Endodermal cell (in vitro differentiated cells): ENCODE measurements around the gene CORO6. TPM values are rescaled to one million over a fixed set of nuclear protein-coding genes. Genes with fewer than 3 reads are reported as not detected.

Experiments used
- DNase-seq: peaks from one replicate; pipeline ENCODE4 v3.0.0-alpha.2; 2017
- H3K27ac ChIP-seq: 2 replicates; pipeline ENCODE4 v1.5.1; 2013; ENCODE audit warnings: mild to moderate bottlenecking, low read depth, low read length, moderate library complexity
- H3K27me3 ChIP-seq: 2 replicates; pipeline ENCODE4 v1.6.1; 2013; ENCODE audit warnings: mild to moderate bottlenecking, low read length, moderate library complexity; ENCODE audit not compliant: insufficient read depth, control insufficient read depth, poor library complexity, severe bottlenecking
- H3K36me3 ChIP-seq: 2 replicates; pipeline ENCODE4 v1.7.0; 2013; ENCODE audit warnings: mild to moderate bottlenecking, low read length, moderate library complexity; ENCODE audit not compliant: control insufficient read depth, insufficient read depth
- H3K4me1 ChIP-seq: one replicate; pipeline ENCODE4 v1.7.0; 2013; ENCODE audit warnings: low read length; ENCODE audit not compliant: control insufficient read depth, insufficient read depth
- H3K4me3 ChIP-seq: 2 replicates; pipeline ENCODE4 v1.5.1; 2013; ENCODE audit warnings: mild to moderate bottlenecking, low read length, moderate library complexity
- H3K9ac ChIP-seq: 2 replicates; pipeline ENCODE4 v1.6.1; 2013; ENCODE audit warnings: mild to moderate bottlenecking, low read length, moderate library complexity; ENCODE audit not compliant: poor library complexity, severe bottlenecking; ENCODE audit errors: extremely low read depth
- H3K9me3 ChIP-seq: 2 replicates; pipeline ENCODE4 v1.6.1; 2013; ENCODE audit warnings: mild to moderate bottlenecking, low read length, moderate library complexity; ENCODE audit not compliant: control insufficient read depth
- H3K27ac Mint-ChIP-seq: 2 replicates; pipeline ENCODE4 v1.8.0; 2020; ENCODE audit warnings: mixed read lengths
- H3K27me3 Mint-ChIP-seq: 2 replicates; pipeline ENCODE4 v1.8.0; 2021; ENCODE audit warnings: mild to moderate bottlenecking, mixed read lengths; ENCODE audit not compliant: insufficient read depth
- H3K36me3 Mint-ChIP-seq: 2 replicates; pipeline ENCODE4 v1.8.0; 2020; ENCODE audit warnings: low read depth, mixed read lengths
- H3K4me1 Mint-ChIP-seq: 2 replicates; pipeline ENCODE4 v1.8.0; 2020; ENCODE audit warnings: mixed read lengths
- H3K4me3 Mint-ChIP-seq: 2 replicates; pipeline ENCODE4 v1.8.0; 2020; ENCODE audit warnings: mild to moderate bottlenecking, moderate library complexity, mixed read lengths
- H3K9me3 Mint-ChIP-seq: 2 replicates; pipeline ENCODE4 v1.8.0; 2020; ENCODE audit warnings: mild to moderate bottlenecking, mixed read lengths
- WGBS, 2 experiments: methylation state at CpG; one replicate each; pipeline versions ENCODE4 v1.1.5 to v1.1.7; 2013; ENCODE audit warnings: missing lambda C conversion rate in 2 of 2, mixed read lengths in 1 of 2; ENCODE audit not compliant: insufficient coverage in 1 of 2, insufficient read length in 1 of 2; 5-methylcytosine and 5-hydroxymethylcytosine counted together
- total RNA-seq, 2 donors: library from RNA; stranded (reverse); fragmentation: NEBNext Ultra II Directional in 1 of 2; extraction: Animal tissue kit (Norgen Biotek cat#: 25700) in 1 of 2; gene quantifications; 2 replicates in 1 of 2; 3 replicates in 1 of 2; pipeline ENCODE4 v1.2.1, GENCODE V29; 2021
- TF ChIP-seq, protein P1 (sequence below): fragments of 200-600 bp; sonication (generic); conservative IDR thresholded peaks from 2 replicates; pipeline ENCODE4 v1.5.0; 2021; ENCODE audit warnings: antibody characterized with exemption, mild to moderate bottlenecking

Gene CORO6
- total RNA-seq, 2 donors from 2014 or later, result 0.86 to 1.00 TPM

DNA sequence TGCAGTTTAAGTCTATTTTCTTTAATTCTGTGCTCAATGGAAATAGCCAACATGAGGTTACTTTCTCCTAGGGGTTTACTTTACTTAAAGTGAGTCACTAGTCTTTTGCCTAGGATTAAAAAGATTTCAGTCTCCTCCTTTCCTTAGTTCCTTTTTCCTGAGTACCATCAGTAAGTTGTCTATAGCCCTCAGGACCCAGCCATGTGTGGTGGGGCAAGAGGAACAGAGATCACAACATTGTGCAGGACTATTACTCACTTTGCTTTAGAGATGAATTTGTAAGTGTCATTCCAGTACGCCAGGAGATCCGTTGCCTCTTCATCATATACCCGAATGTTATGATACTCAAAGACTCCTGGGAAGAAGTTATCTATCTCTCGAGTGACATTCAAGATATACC is 27.7 kb upstream of the CORO6 start:
- no peaks in the 10 kb centered on the region for H3K36me3 Mint-ChIP-seq
- H3K27ac Mint-ChIP-seq, result no peak overlapping the region
- no peak overlapping the region for H3K27ac ChIP-seq
- H3K27me3 ChIP-seq, result no peaks in the 10 kb centered on the region
- H3K4me3 Mint-ChIP-seq, result no peak overlapping the region
- peaks cover 1% of the 10 kb centered on the region for H3K4me1 Mint-ChIP-seq
- 90 to 100% methylated on average over 3 to 4 of the region's 4 CpGs for WGBS, 2 experiments
- H3K9me3 ChIP-seq, result no peaks in the 10 kb centered on the region
- H3K4me1 ChIP-seq, result no peaks in the 10 kb centered on the region
- TF ChIP-seq, protein P1, sequence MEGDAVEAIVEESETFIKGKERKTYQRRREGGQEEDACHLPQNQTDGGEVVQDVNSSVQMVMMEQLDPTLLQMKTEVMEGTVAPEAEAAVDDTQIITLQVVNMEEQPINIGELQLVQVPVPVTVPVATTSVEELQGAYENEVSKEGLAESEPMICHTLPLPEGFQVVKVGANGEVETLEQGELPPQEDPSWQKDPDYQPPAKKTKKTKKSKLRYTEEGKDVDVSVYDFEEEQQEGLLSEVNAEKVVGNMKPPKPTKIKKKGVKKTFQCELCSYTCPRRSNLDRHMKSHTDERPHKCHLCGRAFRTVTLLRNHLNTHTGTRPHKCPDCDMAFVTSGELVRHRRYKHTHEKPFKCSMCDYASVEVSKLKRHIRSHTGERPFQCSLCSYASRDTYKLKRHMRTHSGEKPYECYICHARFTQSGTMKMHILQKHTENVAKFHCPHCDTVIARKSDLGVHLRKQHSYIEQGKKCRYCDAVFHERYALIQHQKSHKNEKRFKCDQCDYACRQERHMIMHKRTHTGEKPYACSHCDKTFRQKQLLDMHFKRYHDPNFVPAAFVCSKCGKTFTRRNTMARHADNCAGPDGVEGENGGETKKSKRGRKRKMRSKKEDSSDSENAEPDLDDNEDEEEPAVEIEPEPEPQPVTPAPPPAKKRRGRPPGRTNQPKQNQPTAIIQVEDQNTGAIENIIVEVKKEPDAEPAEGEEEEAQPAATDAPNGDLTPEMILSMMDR, result no peak
- no peak overlapping the region for H3K9ac ChIP-seq
- H3K27me3 Mint-ChIP-seq, result no peaks in the 10 kb centered on the region
- no peak for DNase-seq
- H3K4me3 ChIP-seq, result no peak overlapping the region
- H3K9me3 Mint-ChIP-seq, result no peaks in the 10 kb centered on the region
- no peaks in the 10 kb centered on the region for H3K36me3 ChIP-seq

- Mint-ChIP-seq H3K9me3 (no peaks in the 10 kb centered on the region), H3K27ac (no peak overlapping the region)
These were observed 26.6 kb upstream of the CORO6 start for GRCh38 chr17:29649359-29649758.

GRCh38 chr17:29648005-29648404 is 25.3 kb upstream of the CORO6 start:
- H3K27ac ChIP-seq, result no peak overlapping the region
- H3K9ac ChIP-seq, result no peak overlapping the region
- no peaks in the 10 kb centered on the region for H3K4me1 ChIP-seq
- H3K36me3 Mint-ChIP-seq, result no peaks in the 10 kb centered on the region
- no peak overlapping the region for H3K4me3 ChIP-seq
- TF ChIP-seq, protein P1, result no peak
- no peaks in the 10 kb centered on the region for H3K27me3 Mint-ChIP-seq
- DNase-seq, result no peak
- no peaks in the 10 kb centered on the region for H3K27me3 ChIP-seq
- whole genome bisulfite sequencing, 2 experiments, result 95 to 100% methylated on average over 2 to 5 of the region's 5 CpGs
- H3K36me3 ChIP-seq, result no peaks in the 10 kb centered on the region
- no peaks in the 10 kb centered on the region for H3K4me1 Mint-ChIP-seq
- H3K4me3 Mint-ChIP-seq, result no peak overlapping the region
- no peaks in the 10 kb centered on the region for H3K9me3 ChIP-seq
- no peaks in the 10 kb centered on the region for H3K9me3 Mint-ChIP-seq
- H3K27ac Mint-ChIP-seq, result no peak overlapping the region

More at GRCh38 chr17:29649359-29649758, 26.6 kb upstream of the CORO6 start:
- Mint-ChIP-seq H3K36me3 (no peaks in the 10 kb centered on the region), H3K4me1 (peaks cover under 1% of the 10 kb centered on the region), H3K27me3 (no peaks in the 10 kb centered on the region), H3K4me3 (no peak overlapping the region)
- no peak overlapping the region for H3K27ac ChIP-seq
- H3K4me3 ChIP-seq, result no peak overlapping the region
- no peak for DNase-seq
- no peaks in the 10 kb centered on the region for H3K9me3 ChIP-seq
- WGBS, 2 experiments, result 91 to 93% methylated on average over 2 to 5 of the region's 5 CpGs
- no peak overlapping the region for H3K9ac ChIP-seq
- no peaks in the 10 kb centered on the region for H3K36me3 ChIP-seq
- no peaks in the 10 kb centered on the region for H3K4me1 ChIP-seq
- TF ChIP-seq, protein P1, result no peak
- no peaks in the 10 kb centered on the region for H3K27me3 ChIP-seq
